Measurements from ENCODE around the gene C1orf105. TPM values are rescaled to one million over a fixed set of nuclear protein-coding genes. Genes with fewer than 3 reads are reported as not detected.

The C1orf105 gene
- total and polyA plus RNA-seq, 2 of the 8 experiments (the other 6 are each of a cell fraction or from before 2014, with no cell fraction given): not detected

- Histone ChIP-seq H3K56ac (replicated peaks; ENCODE audit: insufficient read length, low read depth, low read length) (no peak overlapping the region), H2BK12ac (ENCODE audit: low read depth, low read length) (no peak overlapping the region), H2AFZ (ENCODE audit: low read length) (no peak overlapping the region), H3K18ac (ENCODE audit: extremely low read depth, low read length) (no peak overlapping the region), H3K9ac (replicated peaks in 1 of 4; ENCODE audit: extremely low read depth in 1 of 4, low read depth in 3 of 4, low read length in 3 of 4) (no peak overlapping the region), H4K8ac (ENCODE audit: extremely low read depth, insufficient read depth, low read length) (no peak overlapping the region), H3K4me3 (ENCODE audit: extremely low read depth in 1 of 4, insufficient read depth in 2 of 4, low read depth in 3 of 4, low read length in 4 of 4) (no peak overlapping the region), H2BK5ac (ENCODE audit: low read depth, low read length) (no peak overlapping the region), H4K20me1 (replicated peaks in 1 of 2; ENCODE audit: control insufficient read depth in 1 of 2, insufficient read depth in 2 of 2, low read length in 2 of 2) (no peaks in the 10 kb centered on the region), H3K27ac (ENCODE audit: low read depth, low read length) (no peak overlapping the region), H3K9me3 (ENCODE audit: insufficient read depth in 2 of 2, low read depth in 1 of 2, low read length in 1 of 2) (no peaks in the 10 kb centered on the region), H2AK5ac (ENCODE audit: low read depth, low read length) (no peak overlapping the region), H2BK20ac (ENCODE audit: low read length) (no peak overlapping the region), H3K79me2 (ENCODE audit: control insufficient read depth in 1 of 2, insufficient read depth in 2 of 2, low read length in 2 of 2) (no peaks in the 10 kb centered on the region), H3K23me2 (ENCODE audit: low read depth, low read length) (no peaks in the 10 kb centered on the region), H3K4me2 (ENCODE audit: insufficient read depth in 1 of 2, low read depth in 2 of 2, low read length in 2 of 2) (no peak overlapping the region), H3K4ac (replicated peaks; ENCODE audit: insufficient read length, low read depth, low read length) (no peak overlapping the region), H2BK120ac (replicated peaks; ENCODE audit: low read depth, low read length) (no peak overlapping the region), H3K14ac (ENCODE audit: insufficient read length) (no peak overlapping the region), H3K27me3 (replicated peaks in 1 of 4; ENCODE audit: control insufficient read depth in 3 of 4, extremely low read depth in 1 of 4, insufficient read depth in 3 of 4, low read length in 3 of 4) (no peaks in the 10 kb centered on the region), H3K36me3 (ENCODE audit: control insufficient read depth in 2 of 4, insufficient read depth in 4 of 4, low read length in 3 of 4) (no peaks in the 10 kb centered on the region), H3K79me1 (ENCODE audit: low read depth, low read length) (no peaks in the 10 kb centered on the region), H4K5ac (ENCODE audit: insufficient read length, low read depth, low read length) (no peak overlapping the region), H3K4me1 (replicated peaks in 1 of 4; ENCODE audit: control insufficient read depth in 3 of 4, insufficient read depth in 4 of 4, low read length in 3 of 4) (no peaks in the 10 kb centered on the region; a peak in 2 of 7 replicates), H3K23ac (ENCODE audit: insufficient read length) (no peak overlapping the region), H4K91ac (replicated peaks; ENCODE audit: insufficient read length, low read length) (no peak overlapping the region), H2BK15ac (ENCODE audit: low read length) (no peak overlapping the region)
- FAIRE-seq (no peak), DNase-seq (ENCODE audit: low read depth in 1 of 2, low spot score in 2 of 2) (no peak)
- ChIA-PET POLR2A (ENCODE audit: partially characterized antibody) (no interaction called here), CTCF (ENCODE audit: partially characterized antibody) (interaction anchor here (1.0 to 2.0 kb wide), 5 partner anchors 18 to 182 kb away, joined by 3 to 5 read pairs (median 3); no protein-coding TSS in a partner anchor)
- TF ChIP-seq SAP30 (IDR thresholded peaks at IDR 0.05; ENCODE audit: insufficient read depth, insufficient replicate concordance, low read length) (no peak), CBX8 (IDR thresholded peaks at IDR 0.05; ENCODE audit: borderline replicate concordance, low read depth, low read length) (no peak), RNF2 (IDR thresholded peaks at IDR 0.05; ENCODE audit: borderline replicate concordance, low read depth, low read length, missing control alignments, poor library complexity, severe bottlenecking) (no peak), FOSL1 (IDR thresholded peaks at IDR 0.05; ENCODE audit: insufficient read depth, low read depth, low read length) (no peak)
- 85% methylated on average over 2 of the region's 2 CpGs; no CpG with 5 or more reads in 1 of the 2 experiments for WGBS, 2 experiments (ENCODE audit: extremely low coverage in 1 of 2, insufficient coverage in 1 of 2, insufficient read length in 1 of 2, insufficient replicate concordance in 2 of 2, low coverage in 1 of 2, low lambda C conversion rate in 2 of 2, missing lambda C conversion rate in 1 of 2)
Observed at GRCh38 chr1:172500207-172500606, 79.7 kb downstream of the C1orf105 start.
